Neural cell (in vitro differentiated cells): ENCODE results near the gene AGFG1. TPM values are rescaled to one million over a fixed set of nuclear protein-coding genes. Genes with fewer than 3 reads are reported as not detected.

Experiments
- H2AFZ ChIP-seq: fragments of 200-600, 300-800 bp; sonication (generic), shearing (Covaris generic); 2 replicates; pipeline ENCODE4 v1.6.0; 2014; ENCODE audit warnings: low read depth, mild to moderate bottlenecking, antibody characterized with exemption, low read length, moderate library complexity
- H3F3A ChIP-seq: fragments of 200-600 bp; shearing (Covaris generic); 2 replicates; pipeline ENCODE4 v1.6.1; 2016; ENCODE audit warnings: mild to moderate bottlenecking, moderate library complexity, mixed read lengths, antibody characterized with exemption, low read length; ENCODE audit not compliant: insufficient read depth, poor library complexity, severe bottlenecking
- H3K27ac ChIP-seq: fragments of 200-600, 300-800 bp; sonication (generic), shearing (Covaris generic); 2 replicates; pipeline ENCODE4 v1.5.1; 2014; ENCODE audit warnings: mild to moderate bottlenecking, low read length, moderate library complexity
- H3K27me3 ChIP-seq: fragments of 300-800, 200-600 bp; sonication (generic), shearing (Covaris generic); 2 replicates; pipeline ENCODE4 v1.6.0; 2014; ENCODE audit warnings: mild to moderate bottlenecking, low read depth, low read length, moderate library complexity; ENCODE audit not compliant: insufficient read depth
- H3K36me3 ChIP-seq: fragments of 300-800, 200-600 bp; sonication (generic), shearing (Covaris generic); 2 replicates; pipeline ENCODE4 v1.5.1; 2014; ENCODE audit warnings: mild to moderate bottlenecking, antibody characterized with exemption, low read length, moderate library complexity; ENCODE audit not compliant: insufficient read depth
- H3K4me2 ChIP-seq: fragments of 300-800, 200-600 bp; sonication (generic), shearing (Covaris generic); 2 replicates; pipeline ENCODE4 v1.6.0; 2014; ENCODE audit warnings: mild to moderate bottlenecking, low read length
- H3K4me3 ChIP-seq: fragments of 300-800, 200-600 bp; sonication (generic), shearing (Covaris generic); 2 replicates; pipeline ENCODE4 v1.5.1; 2014; ENCODE audit warnings: mild to moderate bottlenecking, low read length, moderate library complexity
- H3K79me2 ChIP-seq: fragments of 200-600 bp; shearing (Covaris generic); replicated peaks from 2 replicates; pipeline ENCODE4 v1.6.0; 2014; ENCODE audit warnings: mild to moderate bottlenecking, low read length, moderate library complexity; ENCODE audit not compliant: insufficient read depth
- H3K9ac ChIP-seq: fragments of 300-800, 200-600 bp; sonication (generic), shearing (Covaris generic); 2 replicates; pipeline ENCODE4 v1.6.1; 2016; ENCODE audit warnings: mild to moderate bottlenecking, low read length, mixed read lengths
- H3K9me2 ChIP-seq: fragments of 200-600 bp; shearing (Covaris generic); 2 replicates; pipeline ENCODE4 v1.6.1; 2016; ENCODE audit warnings: mild to moderate bottlenecking, low read length, mixed read lengths; ENCODE audit not compliant: insufficient read depth
- H3K9me3 ChIP-seq: fragments of 200-600, 300-800 bp; sonication (generic), shearing (Covaris generic); 2 replicates; pipeline ENCODE4 v1.6.1; 2016; ENCODE audit warnings: mild to moderate bottlenecking, mixed run types, low read length, moderate library complexity, mixed read lengths
- H4K20me1 ChIP-seq: fragments of 200-600 bp; shearing (Covaris generic); 2 replicates; pipeline ENCODE4 v1.6.1; 2016; ENCODE audit warnings: mild to moderate bottlenecking, mixed run types; ENCODE audit not compliant: insufficient read depth
- EP300 ChIP-seq: fragments of 450-650 bp; conservative IDR thresholded peaks from 2 replicates; pipeline ENCODE4 v1.6.1; 2014; ENCODE audit warnings: antibody characterized with exemption, mild to moderate bottlenecking, moderate library complexity; ENCODE audit not compliant: poor library complexity, severe bottlenecking
- EZH2 ChIP-seq: fragments of 200-600, 300-800 bp; shearing (Covaris generic), sonication (generic); IDR thresholded peaks from 2 replicates; pipeline ENCODE4 v1.6.1; 2014; ENCODE audit warnings: antibody characterized with exemption, low read length, borderline replicate concordance, mild to moderate bottlenecking; ENCODE audit not compliant: insufficient read depth, poor library complexity, severe bottlenecking
- MXI1 ChIP-seq: fragments of 450-650 bp; conservative IDR thresholded peaks from 2 replicates; pipeline ENCODE4 v1.6.1; 2014; ENCODE audit warnings: antibody characterized with exemption, mild to moderate bottlenecking; ENCODE audit not compliant: poor library complexity, severe bottlenecking
- POLR2AphosphoS5 ChIP-seq: IDR thresholded peaks from 2 replicates; pipeline ENCODE4 v1.6.1; 2012
- RAD21 ChIP-seq: fragments of 450-650 bp; conservative IDR thresholded peaks from 2 replicates; pipeline ENCODE4 v1.6.1; 2014; ENCODE audit warnings: antibody characterized with exemption, mild to moderate bottlenecking, moderate library complexity
- SMC3 ChIP-seq: fragments of 450-650 bp; conservative IDR thresholded peaks from 2 replicates; pipeline ENCODE4 v1.6.1; 2014; ENCODE audit warnings: antibody characterized with exemption, mild to moderate bottlenecking, moderate library complexity; ENCODE audit not compliant: poor library complexity
- TAF1 ChIP-seq: IDR thresholded peaks from 2 replicates; pipeline ENCODE4 v1.6.1; 2012; ENCODE audit warnings: low read depth
- polyA plus RNA-seq: library from polyadenylated mRNA; depleted of rRNA; stranded (reverse); fragments of >200 nt; gene quantifications from 2 replicates; pipeline ENCODE4 v1.2.3, GENCODE V29; 2014
- TF ChIP-seq, protein P1 (sequence below): IDR thresholded peaks from 2 replicates; pipeline ENCODE4 v1.6.1; 2012; ENCODE audit warnings: borderline replicate concordance
- TF ChIP-seq, protein P2 (sequence below): fragments of 450-650 bp; IDR thresholded peaks from 2 replicates; pipeline ENCODE4 v1.5.1; 2014; ENCODE audit warnings: antibody characterized with exemption, mild to moderate bottlenecking, moderate library complexity; ENCODE audit not compliant: poor library complexity, severe bottlenecking

AGFG1 gene
- polyA plus RNA-seq, 1 donor from 2014 or later = 106 TPM

DNA sequence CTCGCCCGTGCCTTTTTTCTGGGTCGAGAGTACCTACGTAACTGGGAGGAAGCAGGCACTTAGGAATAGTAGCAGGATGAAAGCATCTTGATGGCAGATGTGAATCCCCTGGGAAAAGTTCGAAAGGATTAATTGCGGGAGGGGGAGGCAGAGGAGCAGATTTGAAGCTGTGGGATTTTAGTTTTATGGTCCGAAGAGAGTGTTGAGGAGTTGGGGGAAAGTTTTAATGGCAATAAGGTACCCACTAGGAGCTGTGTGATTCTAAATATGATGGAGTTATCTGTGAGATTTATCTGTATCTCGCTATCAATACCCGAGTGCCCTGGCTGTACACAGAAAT is 1.1 kb downstream of the AGFG1 start:
- H3K4me2 ChIP-seq = peak overlapping the region; percentile 87
- H2AFZ ChIP-seq = no peak overlapping the region
- no peaks in the 10 kb centered on the region for H3K9me2 ChIP-seq
- peaks cover 50% of the 10 kb centered on the region for H3K79me2 ChIP-seq
- H3K27me3 ChIP-seq = no peaks in the 10 kb centered on the region
- peak overlapping the region; percentile 87 for H3K27ac ChIP-seq
- no peaks in the 10 kb centered on the region for H3F3A ChIP-seq
- H4K20me1 ChIP-seq = no peaks in the 10 kb centered on the region
- H3K9ac ChIP-seq = peak overlapping the region; percentile 94
- H3K36me3 ChIP-seq = no peaks in the 10 kb centered on the region
- H3K9me3 ChIP-seq = no peaks in the 10 kb centered on the region
- peak overlapping the region; percentile 70 for H3K4me3 ChIP-seq
- TF ChIP-seq MXI1 = no peak
- TF ChIP-seq, protein P1, sequence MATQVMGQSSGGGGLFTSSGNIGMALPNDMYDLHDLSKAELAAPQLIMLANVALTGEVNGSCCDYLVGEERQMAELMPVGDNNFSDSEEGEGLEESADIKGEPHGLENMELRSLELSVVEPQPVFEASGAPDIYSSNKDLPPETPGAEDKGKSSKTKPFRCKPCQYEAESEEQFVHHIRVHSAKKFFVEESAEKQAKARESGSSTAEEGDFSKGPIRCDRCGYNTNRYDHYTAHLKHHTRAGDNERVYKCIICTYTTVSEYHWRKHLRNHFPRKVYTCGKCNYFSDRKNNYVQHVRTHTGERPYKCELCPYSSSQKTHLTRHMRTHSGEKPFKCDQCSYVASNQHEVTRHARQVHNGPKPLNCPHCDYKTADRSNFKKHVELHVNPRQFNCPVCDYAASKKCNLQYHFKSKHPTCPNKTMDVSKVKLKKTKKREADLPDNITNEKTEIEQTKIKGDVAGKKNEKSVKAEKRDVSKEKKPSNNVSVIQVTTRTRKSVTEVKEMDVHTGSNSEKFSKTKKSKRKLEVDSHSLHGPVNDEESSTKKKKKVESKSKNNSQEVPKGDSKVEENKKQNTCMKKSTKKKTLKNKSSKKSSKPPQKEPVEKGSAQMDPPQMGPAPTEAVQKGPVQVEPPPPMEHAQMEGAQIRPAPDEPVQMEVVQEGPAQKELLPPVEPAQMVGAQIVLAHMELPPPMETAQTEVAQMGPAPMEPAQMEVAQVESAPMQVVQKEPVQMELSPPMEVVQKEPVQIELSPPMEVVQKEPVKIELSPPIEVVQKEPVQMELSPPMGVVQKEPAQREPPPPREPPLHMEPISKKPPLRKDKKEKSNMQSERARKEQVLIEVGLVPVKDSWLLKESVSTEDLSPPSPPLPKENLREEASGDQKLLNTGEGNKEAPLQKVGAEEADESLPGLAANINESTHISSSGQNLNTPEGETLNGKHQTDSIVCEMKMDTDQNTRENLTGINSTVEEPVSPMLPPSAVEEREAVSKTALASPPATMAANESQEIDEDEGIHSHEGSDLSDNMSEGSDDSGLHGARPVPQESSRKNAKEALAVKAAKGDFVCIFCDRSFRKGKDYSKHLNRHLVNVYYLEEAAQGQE = no peak
- TF ChIP-seq, protein P2, sequence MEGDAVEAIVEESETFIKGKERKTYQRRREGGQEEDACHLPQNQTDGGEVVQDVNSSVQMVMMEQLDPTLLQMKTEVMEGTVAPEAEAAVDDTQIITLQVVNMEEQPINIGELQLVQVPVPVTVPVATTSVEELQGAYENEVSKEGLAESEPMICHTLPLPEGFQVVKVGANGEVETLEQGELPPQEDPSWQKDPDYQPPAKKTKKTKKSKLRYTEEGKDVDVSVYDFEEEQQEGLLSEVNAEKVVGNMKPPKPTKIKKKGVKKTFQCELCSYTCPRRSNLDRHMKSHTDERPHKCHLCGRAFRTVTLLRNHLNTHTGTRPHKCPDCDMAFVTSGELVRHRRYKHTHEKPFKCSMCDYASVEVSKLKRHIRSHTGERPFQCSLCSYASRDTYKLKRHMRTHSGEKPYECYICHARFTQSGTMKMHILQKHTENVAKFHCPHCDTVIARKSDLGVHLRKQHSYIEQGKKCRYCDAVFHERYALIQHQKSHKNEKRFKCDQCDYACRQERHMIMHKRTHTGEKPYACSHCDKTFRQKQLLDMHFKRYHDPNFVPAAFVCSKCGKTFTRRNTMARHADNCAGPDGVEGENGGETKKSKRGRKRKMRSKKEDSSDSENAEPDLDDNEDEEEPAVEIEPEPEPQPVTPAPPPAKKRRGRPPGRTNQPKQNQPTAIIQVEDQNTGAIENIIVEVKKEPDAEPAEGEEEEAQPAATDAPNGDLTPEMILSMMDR = no peak
- no peak for TF ChIP-seq TAF1

DNA sequence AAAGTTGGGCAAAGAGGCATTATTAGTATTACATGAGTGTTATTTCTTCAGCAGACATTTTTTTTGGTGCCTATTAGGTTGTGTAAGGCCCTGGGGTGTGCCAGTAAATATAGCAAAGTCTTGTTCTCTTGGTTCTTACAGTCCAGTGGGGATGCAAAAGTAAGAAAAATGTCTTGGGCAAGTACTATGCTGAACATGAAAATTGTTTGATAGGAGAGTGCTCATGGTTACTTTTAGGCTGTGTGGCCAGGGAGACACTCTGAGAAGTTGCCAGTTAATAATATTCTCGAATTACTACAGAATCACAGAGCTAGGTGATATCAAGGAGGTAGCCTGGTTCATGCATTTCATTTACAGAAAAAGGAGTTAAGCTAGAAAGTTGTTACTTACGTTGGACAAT is 1.9 kb downstream of the AGFG1 start:
- H3K9me3 ChIP-seq = no peaks in the 10 kb centered on the region
- H3K79me2 ChIP-seq = peaks cover 57% of the 10 kb centered on the region
- no peak overlapping the region for H2AFZ ChIP-seq
- H3K9ac ChIP-seq = peak overlapping the region; percentile 94
- no peaks in the 10 kb centered on the region for H3K27me3 ChIP-seq
- TF ChIP-seq SMC3 = no peak
- TF ChIP-seq EZH2 = no peak
- TF ChIP-seq, protein P1 = no peak
- TF ChIP-seq, protein P2 = no peak
- no peak for TF ChIP-seq POLR2AphosphoS5
- TF ChIP-seq RAD21 = no peak
- no peak for TF ChIP-seq TAF1
- no peak for TF ChIP-seq MXI1
- TF ChIP-seq EP300 = no peak
- peak overlapping the region; percentile 87 for H3K4me2 ChIP-seq
- no peaks in the 10 kb centered on the region for H3F3A ChIP-seq
- no peaks in the 10 kb centered on the region for H3K36me3 ChIP-seq
- H3K9me2 ChIP-seq = no peaks in the 10 kb centered on the region
- H3K27ac ChIP-seq = peak overlapping the region; percentile 87
- H3K4me3 ChIP-seq = peak overlapping the region; percentile 70
- H4K20me1 ChIP-seq = no peaks in the 10 kb centered on the region
